Caco-2 (cell line): ENCODE data around the gene SLC38A11. TPM values are rescaled to one million over a fixed set of nuclear protein-coding genes. Genes with fewer than 3 reads are reported as not detected.

Experiments used
- BruUV-seq: library from RNA; stranded (reverse); fragments of 400-500 nt; replicated peaks from 2 replicates; lab custom pipeline; 2021; lab: Mats Ljungman, UMichigan
- CTCF ChIA-PET: fragments of 300-600 bp; sonication (Branson Sonifier 250); formaldehyde crosslinking; loops from one replicate; lab custom pipeline; 2022; ENCODE audit warnings: antibody characterized with exemption; lab: Charles Lee
- POLR2A ChIA-PET: fragments of 300-600 bp; sonication (Branson Sonifier 250); formaldehyde crosslinking; loops from one replicate; lab custom pipeline; 2022; ENCODE audit warnings: antibody characterized with exemption; lab: Charles Lee
- DNase-seq, 2 experiments: peaks; one replicate each; pipeline versions ENCODE4 v3.0.0 to v3.0.0-alpha.2; 2020 to 2022
- H3K27me3 ChIP-seq: replicated peaks from 2 replicates; pipeline ENCODE4 v1.6.0; 2011; ENCODE audit warnings: low read length; ENCODE audit not compliant: control insufficient read depth, insufficient read depth
- H3K36me3 ChIP-seq: 2 replicates; pipeline ENCODE4 v1.5.1; 2011; ENCODE audit warnings: low read length; ENCODE audit not compliant: control insufficient read depth, insufficient read depth
- H3K4me1 ChIP-seq: fragments of 250-450 bp; sonication (Bioruptor Pico); 2 replicates; pipeline ENCODE4 v1.5.1; 2020; ENCODE audit warnings: mild to moderate bottlenecking
- H3K4me3 ChIP-seq: 2 replicates; pipeline ENCODE4 v1.5.1; 2011; ENCODE audit warnings: low read depth, mild to moderate bottlenecking, control low read depth, low read length
- H3K9me3 ChIP-seq: fragments of 250-450 bp; sonication (Bioruptor Pico); 2 replicates; pipeline ENCODE4 v1.5.1; 2020; ENCODE audit warnings: mild to moderate bottlenecking, moderate library complexity
- H3K27ac Mint-ChIP-seq: one replicate; pipeline ENCODE4 v1.8.0; 2022; ENCODE audit warnings: mixed read lengths; ENCODE audit not compliant: unreplicated experiment
- H3K27me3 Mint-ChIP-seq: one replicate; pipeline ENCODE4 v1.8.0; 2022; ENCODE audit warnings: mixed read lengths; ENCODE audit not compliant: insufficient read depth, unreplicated experiment
- H3K36me3 Mint-ChIP-seq: one replicate; pipeline ENCODE4 v1.8.0; 2022; ENCODE audit warnings: mild to moderate bottlenecking, mixed read lengths; ENCODE audit not compliant: insufficient read depth, unreplicated experiment
- H3K4me1 Mint-ChIP-seq: one replicate; pipeline ENCODE4 v1.8.0; 2022; ENCODE audit warnings: low read depth, mixed read lengths; ENCODE audit not compliant: unreplicated experiment
- H3K4me3 Mint-ChIP-seq: one replicate; pipeline ENCODE4 v1.8.0; 2022; ENCODE audit warnings: mild to moderate bottlenecking, moderate library complexity, mixed read lengths; ENCODE audit not compliant: unreplicated experiment
- H3K9me3 Mint-ChIP-seq: one replicate; pipeline ENCODE4 v1.8.0; 2022; ENCODE audit warnings: mixed read lengths; ENCODE audit not compliant: unreplicated experiment
- CTCF ChIP-seq, 2 experiments: fragments of 200-600 bp in 1 of 2; IDR thresholded peaks; 1 replicate in 1 of 2; 2 replicates in 1 of 2; pipeline versions ENCODE4 v1.5.1 to v1.8.0; 2011 to 2022; ENCODE audit warnings: antibody characterized with exemption in 1 of 2, control low read depth in 1 of 2, inconsistent platforms in 1 of 2, low read depth in 1 of 2, low read length in 1 of 2, mild to moderate bottlenecking in 1 of 2, moderate library complexity in 1 of 2; ENCODE audit not compliant: insufficient read depth in 1 of 2, severe bottlenecking in 1 of 2, unreplicated experiment in 1 of 2
- intact Hi-C: fragments of 100-400 bp; cut with micrococcal nuclease; formaldehyde crosslinking; loops from one replicate; pipeline ENCODE4 v1.10.0; 2022; ENCODE audit not compliant: unreplicated experiment
- total RNA-seq: library from RNA; stranded (reverse); gene quantifications from 2 replicates; pipeline ENCODE4 v1.2.3, GENCODE V29; 2022

Gene SLC38A11
- total RNA-seq, 1 experiment from 2014 or later, result 1.6 TPM

DNA sequence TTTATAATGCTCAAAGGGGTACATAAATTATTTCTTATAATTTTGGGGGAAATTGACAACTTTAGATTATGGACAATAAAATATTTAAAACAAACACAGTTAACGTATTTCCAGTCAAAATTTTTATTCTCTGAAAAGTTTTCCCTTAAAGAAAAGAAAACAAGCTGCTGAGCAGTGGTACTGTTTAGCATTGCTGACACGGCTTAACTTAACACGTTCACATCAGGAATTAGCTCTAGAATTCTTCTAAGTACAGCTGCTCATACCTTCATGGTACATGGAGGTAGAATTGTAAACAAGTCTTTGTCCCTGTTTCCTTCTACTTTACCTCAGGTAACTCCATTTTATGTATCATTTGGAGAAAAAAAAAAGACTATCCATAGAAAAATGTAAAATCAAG lies 2.0 kb downstream of the SLC38A11 start:
- Histone ChIP-seq H3K9me3 (no peaks in the 10 kb centered on the region), H3K4me3 (no peak overlapping the region), H3K36me3 (no peaks in the 10 kb centered on the region; the same call in 1 of the 2 replicates), H3K27me3 (no peaks in the 10 kb centered on the region), H3K4me1 (no peaks in the 10 kb centered on the region)
- ChIA-PET POLR2A (no interaction called here), CTCF (no interaction called here)
- no peaks in the 10 kb centered on the region for H3K9me3 Mint-ChIP-seq
- H3K27ac Mint-ChIP-seq, result no peak overlapping the region
- no peaks in the 10 kb centered on the region for H3K27me3 Mint-ChIP-seq
- intact Hi-C loops, result no loop called here
- BruUV-seq, result no TSS peak
- TF ChIP-seq CTCF (IDR thresholded peaks at IDR 0.05; ENCODE audit: insufficient read depth in 1 of 2, low read depth in 1 of 2, low read length in 1 of 2, severe bottlenecking in 1 of 2, unreplicated experiment in 1 of 2), result no peak
- no peaks in the 10 kb centered on the region for H3K36me3 Mint-ChIP-seq
- DNase-seq, result no peak
- H3K4me3 Mint-ChIP-seq, result no peak overlapping the region
- H3K4me1 Mint-ChIP-seq, result no peaks in the 10 kb centered on the region

GRCh38 chr2:164952057-164952702 lies 3.1 kb downstream of the SLC38A11 start:
- ChIA-PET POLR2A (no interaction called here), CTCF (no interaction called here)
- H3K4me1 ChIP-seq, result no peaks in the 10 kb centered on the region
- H3K36me3 Mint-ChIP-seq, result no peaks in the 10 kb centered on the region
- TF ChIP-seq CTCF (IDR thresholded peaks at IDR 0.05; ENCODE audit: insufficient read depth in 1 of 2, low read depth in 1 of 2, low read length in 1 of 2, severe bottlenecking in 1 of 2, unreplicated experiment in 1 of 2), result no peak
- H3K4me3 ChIP-seq, result no peak overlapping the region
- no peaks in the 10 kb centered on the region for H3K4me1 Mint-ChIP-seq
- H3K9me3 ChIP-seq, result no peaks in the 10 kb centered on the region
- H3K4me3 Mint-ChIP-seq, result no peak overlapping the region
- H3K27me3 Mint-ChIP-seq, result no peaks in the 10 kb centered on the region
- no peaks in the 10 kb centered on the region for H3K9me3 Mint-ChIP-seq
- no TSS peak for BruUV-seq
- intact Hi-C loops, result no loop called here
- no peaks in the 10 kb centered on the region; the same call in 1 of the 2 replicates for H3K36me3 ChIP-seq
- DNase-seq, result no peak
- no peaks in the 10 kb centered on the region for H3K27me3 ChIP-seq
- H3K27ac Mint-ChIP-seq, result no peak overlapping the region

DNA sequence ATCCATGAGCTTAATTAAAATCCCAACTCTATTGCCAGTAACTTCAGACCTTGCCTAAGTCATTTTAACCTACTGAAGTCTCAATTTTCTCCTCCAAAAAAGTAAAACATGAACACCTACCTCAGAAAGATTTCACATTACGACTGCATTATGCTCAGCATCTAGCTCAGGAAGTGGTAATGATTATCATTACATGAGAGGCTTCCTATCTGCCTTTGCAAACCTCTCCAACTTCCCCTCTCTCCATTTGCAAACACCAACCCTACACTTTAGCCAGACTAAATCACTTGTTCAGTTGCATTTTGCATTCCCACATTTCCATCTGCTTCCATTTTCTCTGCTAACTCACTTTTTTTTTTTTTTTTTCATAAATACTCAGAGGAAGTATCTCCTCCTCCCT lies 6.8 kb downstream of the SLC38A11 start:
- no peaks in the 10 kb centered on the region for H3K36me3 Mint-ChIP-seq
- no peak for TF ChIP-seq CTCF (IDR thresholded peaks at IDR 0.05; ENCODE audit: insufficient read depth in 1 of 2, low read depth in 1 of 2, low read length in 1 of 2, severe bottlenecking in 1 of 2, unreplicated experiment in 1 of 2)
- no peaks in the 10 kb centered on the region for H3K27me3 ChIP-seq
- ChIA-PET CTCF (interaction anchor here (0.6 kb wide), 1 partner anchor 150 kb away, joined by 3 read pairs; no protein-coding TSS in a partner anchor), POLR2A (no interaction called here)
- no TSS peak for BruUV-seq
- intact Hi-C loops, result loop anchor here (1.0 kb wide), 1 partner anchor 42 kb away; no protein-coding TSS in a partner anchor
- H3K9me3 ChIP-seq, result no peaks in the 10 kb centered on the region
- H3K27me3 Mint-ChIP-seq, result no peaks in the 10 kb centered on the region
- H3K4me3 Mint-ChIP-seq, result no peak overlapping the region
- H3K4me3 ChIP-seq, result no peak overlapping the region
- H3K4me1 ChIP-seq, result no peaks in the 10 kb centered on the region
- no peaks in the 10 kb centered on the region; the same call in 1 of the 2 replicates for H3K36me3 ChIP-seq
- no peak overlapping the region for H3K27ac Mint-ChIP-seq
- no peak for DNase-seq
- H3K4me1 Mint-ChIP-seq, result no peaks in the 10 kb centered on the region
- no peaks in the 10 kb centered on the region for H3K9me3 Mint-ChIP-seq
